H1 (cell line): ENCODE measurements around the gene USP53. TPM values are rescaled to one million over a fixed set of nuclear protein-coding genes. Genes with fewer than 3 reads are reported as not detected.

Source experiments
- CTCF ChIA-PET: fragments of 300-600 bp; sonication (Branson Sonifier 250); formaldehyde crosslinking; loops from one replicate; lab custom pipeline; 2021; ENCODE audit not compliant: partially characterized antibody; lab: Charles Lee
- POLR2A ChIA-PET: fragments of 300-600 bp; sonication (Branson Sonifier 250); formaldehyde crosslinking; loops from one replicate; lab custom pipeline; 2021; ENCODE audit warnings: inconsistent platforms; ENCODE audit not compliant: partially characterized antibody; lab: Charles Lee
- DNase-seq, 2 experiments: peaks; one replicate each; pipeline versions ENCODE4 v3.0.0 to v3.0.0-alpha.2; 2010 to 2022; ENCODE audit warnings: low spot score in 2 of 2, low read depth in 1 of 2, mixed read lengths in 1 of 2
- FAIRE-seq: peaks from 2 replicates; lab custom pipeline; 2011; peaks lifted over from hg19 to GRCh38; lab: Jason Lieb, UNC
- H2AFZ ChIP-seq: 2 replicates; pipeline ENCODE4 v1.8.1; 2012; ENCODE audit warnings: low read length, inconsistent platforms
- H2AK5ac ChIP-seq: 2 replicates; pipeline ENCODE4 v1.6.1; 2013; ENCODE audit warnings: low read depth, low read length
- H2BK120ac ChIP-seq: replicated peaks from 2 replicates; pipeline ENCODE3; 2013; ENCODE audit warnings: low read depth, low read length, inconsistent platforms
- H2BK12ac ChIP-seq: 2 replicates; pipeline ENCODE4 v1.6.1; 2013; ENCODE audit warnings: low read depth, low read length
- H2BK15ac ChIP-seq: 2 replicates; pipeline ENCODE4 v1.6.1; 2013; ENCODE audit warnings: low read length
- H2BK20ac ChIP-seq: 2 replicates; pipeline ENCODE4 v1.6.1; 2013; ENCODE audit warnings: low read length
- H2BK5ac ChIP-seq: 2 replicates; pipeline ENCODE4 v1.6.1; 2013; ENCODE audit warnings: low read depth, low read length
- H3K14ac ChIP-seq: 2 replicates; pipeline ENCODE4 v1.6.1; 2013; ENCODE audit warnings: inconsistent platforms; ENCODE audit not compliant: insufficient read length
- H3K18ac ChIP-seq: 2 replicates; pipeline ENCODE4 v1.6.1; 2013; ENCODE audit warnings: low read length; ENCODE audit errors: extremely low read depth
- H3K23ac ChIP-seq: 2 replicates; pipeline ENCODE4 v1.6.1; 2013; ENCODE audit warnings: inconsistent platforms; ENCODE audit not compliant: insufficient read length
- H3K23me2 ChIP-seq: 2 replicates; pipeline ENCODE4 v1.6.1; 2013; ENCODE audit warnings: low read depth, low read length
- H3K27ac ChIP-seq: 2 replicates; pipeline ENCODE4 v1.6.1; 2011; ENCODE audit warnings: low read depth, low read length, inconsistent platforms
- H3K27me3 ChIP-seq, 4 experiments: replicated peaks in 1 of 4; 1 replicate in 1 of 4; 2 replicates in 3 of 4; pipeline versions ENCODE4 v1.6.1 to v1.8.1; 2011 to 2013; ENCODE audit warnings: low read length in 3 of 4, mild to moderate bottlenecking in 3 of 4, inconsistent platforms in 2 of 4, mixed read lengths in 2 of 4, moderate library complexity in 1 of 4; ENCODE audit not compliant: control insufficient read depth in 3 of 4, insufficient read depth in 3 of 4; ENCODE audit errors: extremely low read depth in 1 of 4
- H3K36me3 ChIP-seq, 4 experiments: 2 replicates each; pipeline versions ENCODE4 v1.6.1 to v1.8.1; 2011 to 2013; ENCODE audit warnings: mild to moderate bottlenecking in 4 of 4, low read length in 3 of 4, moderate library complexity in 2 of 4, control low read depth in 1 of 4, inconsistent platforms in 1 of 4; ENCODE audit not compliant: insufficient read depth in 4 of 4, control insufficient read depth in 2 of 4
- H3K4ac ChIP-seq: replicated peaks from 2 replicates; pipeline ENCODE3; 2013; ENCODE audit warnings: low read length, low read depth, mixed read lengths, inconsistent platforms; ENCODE audit not compliant: insufficient read length
- H3K4me1 ChIP-seq, 4 experiments: replicated peaks in 1 of 4; 1 replicate in 1 of 4; 2 replicates in 3 of 4; pipeline versions ENCODE4 v1.6.1 to v1.8.1; 2011 to 2013; ENCODE audit warnings: low read length in 3 of 4, inconsistent platforms in 2 of 4, mixed read lengths in 1 of 4; ENCODE audit not compliant: insufficient read depth in 4 of 4, control insufficient read depth in 3 of 4
- H3K4me2 ChIP-seq, 2 experiments: 2 replicates each; pipeline versions ENCODE4 v1.6.1 to v1.8.1; 2011 to 2013; ENCODE audit warnings: low read depth in 2 of 2, low read length in 2 of 2, control low read depth in 1 of 2, inconsistent platforms in 1 of 2, mild to moderate bottlenecking in 1 of 2; ENCODE audit not compliant: insufficient read depth in 1 of 2
- H3K4me3 ChIP-seq, 4 experiments: fragments of 200-600, 300-600 bp in 1 of 4; sonication (generic), shearing (Covaris generic), sonication (Bioruptor Twin) in 1 of 4; 2 replicates each; pipeline versions ENCODE4 v1.5.1 to v1.8.1; 2011 to 2016; ENCODE audit warnings: low read length in 4 of 4, low read depth in 3 of 4, control low read depth in 2 of 4, inconsistent platforms in 2 of 4, mild to moderate bottlenecking in 2 of 4, mixed read lengths in 1 of 4, moderate library complexity in 1 of 4; ENCODE audit not compliant: insufficient read depth in 2 of 4; ENCODE audit errors: extremely low read depth in 1 of 4
- H3K56ac ChIP-seq: replicated peaks from 2 replicates; pipeline ENCODE3; 2013; ENCODE audit warnings: low read depth, mild to moderate bottlenecking, mixed read lengths, low read length, inconsistent platforms; ENCODE audit not compliant: insufficient read length
- H3K79me1 ChIP-seq: 2 replicates; pipeline ENCODE4 v1.6.1; 2013; ENCODE audit warnings: low read depth, low read length, control low read depth
- H3K79me2 ChIP-seq, 2 experiments: 2 replicates each; pipeline versions ENCODE4 v1.6.1 to v1.8.1; 2012 to 2013; ENCODE audit warnings: low read length in 2 of 2, mild to moderate bottlenecking in 2 of 2, inconsistent platforms in 1 of 2; ENCODE audit not compliant: insufficient read depth in 2 of 2, control insufficient read depth in 1 of 2
- H3K9ac ChIP-seq, 4 experiments: replicated peaks in 1 of 4; 1 replicate in 1 of 4; 2 replicates in 3 of 4; pipeline versions ENCODE4 v1.6.1 to v1.8.1; 2011 to 2013; ENCODE audit warnings: low read depth in 3 of 4, low read length in 3 of 4, control low read depth in 2 of 4, mild to moderate bottlenecking in 2 of 4, moderate library complexity in 2 of 4, inconsistent platforms in 1 of 4; ENCODE audit errors: extremely low read depth in 1 of 4
- H3K9me3 ChIP-seq, 2 experiments: 2 replicates each; pipeline versions ENCODE4 v1.6.1 to v1.8.1; 2012 to 2013; ENCODE audit warnings: mild to moderate bottlenecking in 2 of 2, moderate library complexity in 2 of 2, control low read depth in 1 of 2, inconsistent platforms in 1 of 2, low read depth in 1 of 2, low read length in 1 of 2, mixed read lengths in 1 of 2; ENCODE audit not compliant: insufficient read depth in 2 of 2
- H4K20me1 ChIP-seq, 2 experiments: replicated peaks in 1 of 2; 2 replicates each; pipeline versions ENCODE3 to v1.8.1; 2011 to 2013; ENCODE audit warnings: inconsistent platforms in 2 of 2, low read length in 2 of 2, mild to moderate bottlenecking in 1 of 2; ENCODE audit not compliant: insufficient read depth in 2 of 2, control insufficient read depth in 1 of 2
- H4K5ac ChIP-seq: 2 replicates; pipeline ENCODE4 v1.6.1; 2013; ENCODE audit warnings: low read length, low read depth, mixed read lengths, inconsistent platforms; ENCODE audit not compliant: insufficient read length
- H4K8ac ChIP-seq: 2 replicates; pipeline ENCODE4 v1.8.0; 2013; ENCODE audit warnings: mild to moderate bottlenecking, moderate library complexity, low read length, inconsistent platforms; ENCODE audit not compliant: insufficient read depth; ENCODE audit errors: extremely low read depth
- H4K91ac ChIP-seq: replicated peaks from 2 replicates; pipeline ENCODE3; 2013; ENCODE audit warnings: low read length, mixed read lengths, inconsistent platforms; ENCODE audit not compliant: insufficient read length
- ASH2L ChIP-seq: fragments of 200-600, 300-600 bp; sonication (generic); IDR thresholded peaks from one replicate; pipeline ENCODE4 v1.7.1; 2017; ENCODE audit warnings: low read length
- BCL11A ChIP-seq, 2 experiments: IDR thresholded peaks; one replicate each; pipeline ENCODE4 v1.6.1; 2011; ENCODE audit warnings: low read depth in 2 of 2, low read length in 2 of 2, mild to moderate bottlenecking in 2 of 2
- EZH2 ChIP-seq: fragments of 200-600 bp; sonication (generic); IDR thresholded peaks from 2 replicates; pipeline ENCODE4 v1.7.1; 2012; ENCODE audit warnings: low read depth, mild to moderate bottlenecking, moderate library complexity, low read length, inconsistent platforms; ENCODE audit not compliant: severe bottlenecking
- NRF1 ChIP-seq: IDR thresholded peaks from 2 replicates; pipeline ENCODE4 v1.6.1; 2011; ENCODE audit warnings: mild to moderate bottlenecking, low read depth, low read length, improper control_type of control experiment
- RFX5 ChIP-seq: IDR thresholded peaks from 2 replicates; pipeline ENCODE4 v1.6.1; 2011; ENCODE audit warnings: low read depth, low read length, improper control_type of control experiment, borderline replicate concordance
- SIN3A ChIP-seq, 2 experiments: IDR thresholded peaks in 1 of 2; conservative IDR thresholded peaks in 1 of 2; 2 replicates each; pipeline ENCODE4 v1.6.1; 2011 to 2012; ENCODE audit warnings: low read length in 2 of 2, improper control_type of control experiment in 1 of 2, low read depth in 1 of 2, mild to moderate bottlenecking in 1 of 2
- SP1 ChIP-seq: IDR thresholded peaks from 2 replicates; pipeline ENCODE4 v1.6.1; 2011; ENCODE audit warnings: low read depth, low read length
- TAF1 ChIP-seq: IDR thresholded peaks from 2 replicates; pipeline ENCODE4 v1.6.1; 2011; ENCODE audit warnings: mild to moderate bottlenecking, low read depth, low read length
- YY1 ChIP-seq: IDR thresholded peaks from 2 replicates; pipeline ENCODE4 v1.6.1; 2011; ENCODE audit warnings: low read depth, mild to moderate bottlenecking, low read length
- WGBS, 2 experiments: shearing (Covaris generic) in 1 of 2; methylation state at CpG; one replicate each; pipeline versions ENCODE4 v1.1.6 to v1.1.7; 2013 to 2015; ENCODE audit warnings: low lambda C conversion rate in 2 of 2, mixed read lengths in 2 of 2, inconsistent platforms in 1 of 2, low coverage in 1 of 2, missing lambda C conversion rate in 1 of 2; ENCODE audit not compliant: insufficient replicate concordance in 2 of 2, insufficient coverage in 1 of 2, insufficient read length in 1 of 2; ENCODE audit errors: extremely low coverage in 1 of 2, missing lambda C conversion rate in 1 of 2; 5-methylcytosine and 5-hydroxymethylcytosine counted together
- polyA plus RNA-seq, 7 experiments: library from polyadenylated mRNA; depleted of rRNA in 3 of 7; stranded (reverse) in 5 of 7; unstranded in 2 of 7; fragments of >200 nt in 5 of 7; fragments of 200-250 nt in 2 of 7; gene quantifications; 1 replicate in 5 of 7; 2 replicates in 1 of 7; 4 replicates in 1 of 7; pipeline versions ENCODE4 v1.2.1 to v1.2.3, GENCODE V29; 2011 to 2013; ENCODE audit warnings: missing spikeins in 2 of 7, mixed read lengths in 2 of 7
- total RNA-seq: library from RNA; stranded (reverse); fragmentation: NEBNext Ultra II Directional; extraction: Animal tissue kit (Norgen Biotek cat#: 25700); gene quantifications from 2 replicates; pipeline ENCODE4 v1.2.1, GENCODE V29; 2021
- TF ChIP-seq, protein P1 (sequence below), 3 experiments: IDR thresholded peaks; 1 replicate in 2 of 3; 2 replicates in 1 of 3; pipeline versions ENCODE4 v1.5.1 to v1.6.1; 2011; ENCODE audit warnings: low read length in 3 of 3, mild to moderate bottlenecking in 3 of 3, inconsistent platforms in 2 of 3, low read depth in 1 of 3, moderate library complexity in 1 of 3; ENCODE audit not compliant: insufficient read depth in 1 of 3; ENCODE audit errors: control extremely low read depth in 1 of 3
- TF ChIP-seq, protein P2 (sequence below): IDR thresholded peaks from 2 replicates; pipeline ENCODE4 v1.6.1; 2012; ENCODE audit warnings: inconsistent platforms

The USP53 gene
- total and polyA plus RNA-seq, 2 of the 8 experiments (the other 6 are each of a cell fraction or from before 2014, with no cell fraction given) = 2.9 to 14.9 TPM

DNA sequence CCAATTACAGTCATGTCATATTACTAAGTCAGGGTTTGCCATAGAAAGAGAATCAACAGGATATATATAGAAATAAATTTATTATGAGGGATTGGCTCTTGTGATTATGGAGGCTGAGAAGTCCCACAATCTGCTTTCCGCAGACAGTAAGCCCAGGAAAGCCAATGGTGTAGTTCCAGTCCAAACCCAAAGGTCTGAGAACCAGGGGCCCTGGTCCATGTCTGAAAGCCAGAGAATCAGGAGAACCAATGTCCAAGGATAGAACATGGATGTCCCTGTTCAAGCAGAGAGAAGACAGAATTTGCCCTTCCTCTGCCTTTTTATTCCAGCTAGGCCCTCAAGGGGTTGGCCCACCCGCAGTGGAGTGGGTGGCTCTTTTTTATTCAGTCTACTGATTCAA, 83.8 kb downstream of the USP53 start:
- WGBS, 2 experiments = 89% methylated on average over 2 of the region's 2 CpGs; no CpG with 5 or more reads in 1 of the 2 experiments
- Histone ChIP-seq H2AK5ac (no peak overlapping the region), H3K9ac (no peak overlapping the region), H2BK120ac (no peak overlapping the region), H3K14ac (no peak overlapping the region), H2AFZ (no peak overlapping the region), H3K79me1 (peaks cover 8% of the 10 kb centered on the region; the same call in 1 of the 2 replicates), H3K4me2 (no peak overlapping the region), H3K23ac (no peak overlapping the region), H3K79me2 (peaks cover 3 to 14% of the 10 kb centered on the region in 2 experiments; a peak in 3 of 4 replicates), H3K4me1 (peaks cover 2 to 6% (median 3%) of the 10 kb centered on the region in 4 experiments; a peak in 6 of 7 replicates), H4K8ac (no peak overlapping the region), H3K27ac (no peak overlapping the region), H2BK15ac (no peak overlapping the region), H3K23me2 (peaks cover 11% of the 10 kb centered on the region), H3K4me3 (no peak overlapping the region), H3K9me3 (no peaks in the 10 kb centered on the region), H4K91ac (no peak overlapping the region), H3K18ac (no peak overlapping the region), H3K36me3 (peaks cover 0 to 32% (median 3%) of the 10 kb centered on the region in 4 experiments; a peak in 4 of 8 replicates), H3K27me3 (no peaks in the 10 kb centered on the region), H4K20me1 (no peaks in the 10 kb centered on the region), H2BK20ac (no peak overlapping the region), H4K5ac (no peak overlapping the region), H3K4ac (no peak overlapping the region), H3K56ac (no peak overlapping the region), H2BK12ac (no peak overlapping the region), H2BK5ac (no peak overlapping the region)
- CTCF ChIA-PET = interaction anchor here (1.5 to 1.9 kb wide), 2 partner anchors 10 to 256 kb away, joined by 3 to 4 read pairs; no protein-coding TSS in a partner anchor
- POLR2A ChIA-PET = no interaction called here
- FAIRE-seq = no peak
- DNase-seq = no peak
- TF ChIP-seq, protein P1, sequence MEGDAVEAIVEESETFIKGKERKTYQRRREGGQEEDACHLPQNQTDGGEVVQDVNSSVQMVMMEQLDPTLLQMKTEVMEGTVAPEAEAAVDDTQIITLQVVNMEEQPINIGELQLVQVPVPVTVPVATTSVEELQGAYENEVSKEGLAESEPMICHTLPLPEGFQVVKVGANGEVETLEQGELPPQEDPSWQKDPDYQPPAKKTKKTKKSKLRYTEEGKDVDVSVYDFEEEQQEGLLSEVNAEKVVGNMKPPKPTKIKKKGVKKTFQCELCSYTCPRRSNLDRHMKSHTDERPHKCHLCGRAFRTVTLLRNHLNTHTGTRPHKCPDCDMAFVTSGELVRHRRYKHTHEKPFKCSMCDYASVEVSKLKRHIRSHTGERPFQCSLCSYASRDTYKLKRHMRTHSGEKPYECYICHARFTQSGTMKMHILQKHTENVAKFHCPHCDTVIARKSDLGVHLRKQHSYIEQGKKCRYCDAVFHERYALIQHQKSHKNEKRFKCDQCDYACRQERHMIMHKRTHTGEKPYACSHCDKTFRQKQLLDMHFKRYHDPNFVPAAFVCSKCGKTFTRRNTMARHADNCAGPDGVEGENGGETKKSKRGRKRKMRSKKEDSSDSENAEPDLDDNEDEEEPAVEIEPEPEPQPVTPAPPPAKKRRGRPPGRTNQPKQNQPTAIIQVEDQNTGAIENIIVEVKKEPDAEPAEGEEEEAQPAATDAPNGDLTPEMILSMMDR (IDR thresholded peaks at IDR 0.05; ENCODE audit: control extremely low read depth in 1 of 3, insufficient read depth in 1 of 3, low read depth in 1 of 3, low read length in 3 of 3) = no peak
- TF ChIP-seq YY1 (no peak), ASH2L (no peak), SIN3A (conservative IDR thresholded peaks at IDR 0.05 in 1 of 2, IDR thresholded peaks at IDR 0.05 in 1 of 2; ENCODE audit: low read depth in 1 of 2, low read length in 2 of 2) (no peak), RFX5 (no peak), EZH2 (no peak), BCL11A (IDR thresholded peaks at IDR 0.05; ENCODE audit: low read depth in 2 of 2, low read length in 2 of 2) (no peak), TAF1 (no peak), SP1 (no peak), NRF1 (no peak)
- TF ChIP-seq, protein P2, sequence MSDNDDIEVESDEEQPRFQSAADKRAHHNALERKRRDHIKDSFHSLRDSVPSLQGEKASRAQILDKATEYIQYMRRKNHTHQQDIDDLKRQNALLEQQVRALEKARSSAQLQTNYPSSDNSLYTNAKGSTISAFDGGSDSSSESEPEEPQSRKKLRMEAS = no peak
